Measurements from ENCODE around the gene MYO7B.

GRCh38 chr2:127636248-127637235, 101.1 kb downstream of the MYO7B start:
- TF ChIP-seq CTCF (IDR thresholded peaks at IDR 0.05) (no peak), POLR2A (IDR thresholded peaks at IDR 0.05) (no peak)
